Stomach smooth muscle (tissue), 2 donors: ENCODE data around the gene LRRC27.

Experiments used
- H3K27ac ChIP-seq: one replicate; pipeline ENCODE4 v1.7.0; 2013; ENCODE audit warnings: mild to moderate bottlenecking, low read length, inconsistent platforms
- H3K27me3 ChIP-seq, 2 donors: one replicate each; pipeline ENCODE4 v1.7.0; 2013; ENCODE audit warnings: low read length in 2 of 2; ENCODE audit not compliant: insufficient read depth in 2 of 2, control insufficient read depth in 1 of 2
- H3K36me3 ChIP-seq, 2 donors: one replicate each; pipeline ENCODE4 v1.7.0; 2013; ENCODE audit warnings: low read length in 2 of 2; ENCODE audit not compliant: control insufficient read depth in 2 of 2, insufficient read depth in 2 of 2
- H3K4me1 ChIP-seq: one replicate; pipeline ENCODE4 v1.7.0; 2013; ENCODE audit warnings: low read length; ENCODE audit not compliant: control insufficient read depth, insufficient read depth
- H3K4me3 ChIP-seq, 2 donors: one replicate each; pipeline ENCODE4 v1.7.0; 2013; ENCODE audit warnings: low read length in 2 of 2
- H3K9ac ChIP-seq, 2 donors: one replicate each; pipeline ENCODE4 v1.7.0; 2013; ENCODE audit warnings: low read length in 2 of 2, mild to moderate bottlenecking in 1 of 2
- H3K9me3 ChIP-seq, 2 donors: one replicate each; pipeline ENCODE4 v1.7.0; 2013; ENCODE audit warnings: low read length in 2 of 2; ENCODE audit not compliant: control insufficient read depth in 2 of 2
- donor health status: healthy.
- donor health status: Pancreatic carcinoma.

Gene LRRC27

DNA sequence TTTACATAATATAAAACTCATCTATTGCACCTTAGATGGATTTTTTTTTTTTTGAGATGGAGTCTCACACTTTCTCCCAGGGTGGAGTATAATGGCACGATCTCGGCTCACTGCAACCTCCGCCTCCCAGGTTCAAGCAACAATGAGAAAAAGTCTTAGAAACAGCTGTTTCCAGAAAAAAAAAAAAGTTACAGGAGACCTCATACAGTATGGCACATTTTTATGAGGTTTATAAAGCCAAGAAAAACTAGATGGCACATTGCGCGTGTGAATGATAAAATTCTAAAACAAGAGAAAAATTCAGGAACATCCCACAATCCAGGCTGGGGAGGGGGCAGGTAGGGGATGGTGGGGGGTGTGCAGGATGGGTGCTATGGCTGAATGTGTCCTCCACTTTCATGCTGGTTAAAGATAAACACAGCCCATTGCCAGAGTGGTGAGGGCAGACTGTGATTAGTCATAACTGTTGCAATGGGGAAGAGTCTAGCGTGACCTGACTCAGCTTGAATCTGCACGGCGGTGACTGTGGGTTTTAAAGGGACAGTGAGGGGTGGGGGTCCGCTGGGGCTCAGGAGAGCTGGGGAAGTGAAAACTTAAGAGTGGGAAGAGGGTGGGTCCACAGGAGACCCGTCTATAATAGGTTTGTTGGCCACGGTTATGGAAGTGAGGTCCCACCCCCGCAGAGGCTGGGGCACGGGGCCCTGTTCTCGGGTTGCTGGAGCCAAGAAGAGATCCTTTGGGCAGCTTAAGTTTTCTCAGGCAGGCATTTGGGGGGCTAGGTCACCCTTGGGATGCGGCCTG is 11.9 kb upstream of the LRRC27 start:
- no peaks in the 10 kb centered on the region for H3K9me3 ChIP-seq
- no peak overlapping the region for H3K9ac ChIP-seq
- H3K36me3 ChIP-seq = no peaks in the 10 kb centered on the region
- no peak overlapping the region for H3K27ac ChIP-seq
- no peaks in the 10 kb centered on the region for H3K27me3 ChIP-seq
- H3K4me1 ChIP-seq = no peaks in the 10 kb centered on the region
- no peak overlapping the region for H3K4me3 ChIP-seq

DNA sequence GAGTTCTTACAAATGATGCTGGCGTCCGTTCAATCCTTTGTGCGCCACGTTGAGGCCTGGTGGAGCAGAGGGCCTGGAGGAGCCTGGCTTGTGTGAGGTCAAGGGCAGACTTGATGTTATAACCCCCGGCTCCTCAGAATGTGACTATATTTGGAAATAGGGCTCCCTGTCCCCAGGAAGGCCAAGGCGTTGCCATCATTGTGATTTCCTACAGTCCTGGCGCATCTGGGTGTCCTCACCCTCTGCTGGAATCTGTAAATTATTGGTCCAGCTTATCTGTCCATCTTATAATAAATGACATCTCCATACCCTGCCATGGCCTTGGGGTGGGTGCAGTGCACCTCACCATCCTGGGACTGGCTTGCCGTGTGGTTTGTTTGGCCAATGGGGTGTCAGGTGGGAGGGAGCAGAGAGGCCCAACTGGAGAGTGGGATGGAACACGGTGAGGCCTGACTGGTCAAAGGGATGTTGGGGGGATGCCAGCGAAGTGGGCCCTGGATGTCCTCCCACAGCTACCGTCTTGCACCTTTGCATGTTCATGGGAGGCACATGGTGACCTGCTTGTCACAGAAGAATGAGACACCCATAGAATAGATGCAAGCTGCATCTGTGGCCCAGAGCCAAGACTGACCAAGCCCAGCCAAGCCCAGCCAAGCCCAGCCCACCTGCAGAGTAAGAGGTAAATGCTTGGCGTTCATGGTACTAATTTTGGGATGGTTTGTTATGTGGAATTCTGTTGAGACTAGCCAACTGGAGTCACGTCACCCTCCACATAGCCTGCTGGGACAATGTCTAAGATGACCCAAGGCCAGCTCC is 11.1 kb upstream of the LRRC27 start:
- Histone ChIP-seq H3K9ac (no peak overlapping the region), H3K36me3 (no peaks in the 10 kb centered on the region), H3K4me1 (no peaks in the 10 kb centered on the region), H3K27me3 (no peaks in the 10 kb centered on the region), H3K27ac (no peak overlapping the region), H3K4me3 (no peak overlapping the region), H3K9me3 (no peaks in the 10 kb centered on the region)

DNA sequence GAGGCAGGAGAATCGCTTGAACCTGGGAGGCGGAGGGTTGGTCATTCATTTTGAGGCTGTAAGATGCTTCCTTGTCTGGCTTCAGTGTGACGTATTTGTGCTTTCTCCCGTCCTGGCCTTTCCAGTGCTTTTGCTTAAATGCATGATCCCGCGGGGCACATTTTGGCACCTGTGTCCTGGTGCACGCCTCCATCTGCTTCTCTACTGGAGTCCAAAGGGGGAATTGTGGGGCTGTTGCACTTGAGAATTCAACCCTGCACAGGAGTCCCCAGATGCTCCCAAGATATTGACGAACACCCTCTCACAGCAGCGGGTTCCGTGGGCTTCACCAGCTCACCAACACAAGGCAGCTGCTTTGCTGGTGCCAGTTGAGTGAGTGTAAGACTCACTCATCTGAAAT is 10.3 kb upstream of the LRRC27 start:
- Histone ChIP-seq H3K9ac (no peak overlapping the region), H3K27ac (no peak overlapping the region), H3K4me1 (no peaks in the 10 kb centered on the region), H3K4me3 (no peak overlapping the region), H3K9me3 (no peaks in the 10 kb centered on the region), H3K27me3 (no peaks in the 10 kb centered on the region), H3K36me3 (no peaks in the 10 kb centered on the region)

DNA sequence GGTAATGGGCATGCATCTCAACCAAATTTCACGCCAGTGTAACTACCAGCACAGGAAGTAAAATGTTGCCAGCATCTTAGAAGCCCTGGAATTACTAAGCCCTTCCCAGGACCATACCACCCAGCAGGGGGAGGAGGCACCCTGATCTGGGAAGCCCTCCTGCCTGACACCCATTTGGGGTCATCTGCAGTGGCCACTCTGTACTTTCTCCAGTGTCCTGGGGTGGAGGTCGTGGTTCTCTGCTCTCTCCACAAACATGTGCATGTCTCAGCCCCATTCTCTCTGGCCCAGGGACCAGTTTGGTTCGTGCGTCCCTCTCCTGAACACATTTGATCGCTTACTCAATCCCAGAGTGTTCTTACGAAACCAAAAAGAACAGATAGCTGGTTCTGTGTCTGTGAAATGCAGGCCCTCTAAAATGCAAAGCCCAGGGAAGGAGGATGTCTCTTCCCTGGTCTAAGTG is 9.4 kb upstream of the LRRC27 start:
- Histone ChIP-seq H3K9me3 (no peaks in the 10 kb centered on the region), H3K36me3 (no peaks in the 10 kb centered on the region), H3K27ac (no peak overlapping the region), H3K4me3 (no peak overlapping the region), H3K4me1 (no peaks in the 10 kb centered on the region), H3K27me3 (no peaks in the 10 kb centered on the region), H3K9ac (no peak overlapping the region)

- no peaks in the 10 kb centered on the region for H3K27me3 ChIP-seq
- no peak overlapping the region for H3K4me3 ChIP-seq
- H3K27ac ChIP-seq = no peak overlapping the region
- H3K9ac ChIP-seq = no peak overlapping the region
- no peaks in the 10 kb centered on the region for H3K4me1 ChIP-seq
- H3K36me3 ChIP-seq = no peaks in the 10 kb centered on the region
- no peaks in the 10 kb centered on the region for H3K9me3 ChIP-seq
Measured at GRCh38 chr10:132324186-132324585, 7.8 kb upstream of the LRRC27 start.

DNA sequence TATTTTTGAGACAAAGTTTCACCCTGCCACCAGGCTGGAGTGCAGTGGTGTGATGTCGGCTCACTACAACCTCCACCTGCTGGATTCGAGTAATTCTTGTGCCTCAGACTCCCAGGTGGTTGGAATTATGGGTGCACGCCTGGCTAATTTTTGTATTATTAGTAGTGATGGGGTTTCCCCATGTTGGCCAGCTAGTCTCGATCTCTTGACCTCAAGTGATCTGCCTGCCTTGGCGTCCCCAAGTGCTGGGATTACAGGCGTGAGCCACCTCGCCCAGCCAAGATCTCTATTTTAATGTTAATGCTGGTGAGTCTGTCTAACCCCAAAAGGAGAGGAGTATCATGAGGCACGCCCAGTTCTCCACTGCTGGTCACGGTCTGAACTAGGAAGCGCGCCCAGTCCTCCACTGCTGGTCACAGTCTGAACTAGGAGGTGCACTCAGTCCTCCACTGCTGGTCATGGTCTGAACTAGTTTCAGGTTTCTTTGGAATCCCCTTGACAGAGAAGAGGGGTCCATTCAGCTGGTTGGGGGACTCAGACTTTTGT is 5.6 kb upstream of the LRRC27 start:
- H3K27me3 ChIP-seq = no peaks in the 10 kb centered on the region
- no peak overlapping the region for H3K9ac ChIP-seq
- H3K4me1 ChIP-seq = peaks cover 12% of the 10 kb centered on the region
- H3K4me3 ChIP-seq = no peak overlapping the region
- H3K36me3 ChIP-seq = no peaks in the 10 kb centered on the region
- no peaks in the 10 kb centered on the region for H3K9me3 ChIP-seq
- no peak overlapping the region for H3K27ac ChIP-seq

- H3K4me1 ChIP-seq = peaks cover 12% of the 10 kb centered on the region
- no peaks in the 10 kb centered on the region for H3K36me3 ChIP-seq
- no peaks in the 10 kb centered on the region for H3K27me3 ChIP-seq
- H3K9ac ChIP-seq = no peak overlapping the region
- H3K4me3 ChIP-seq = no peak overlapping the region
- H3K27ac ChIP-seq = no peak overlapping the region
- H3K9me3 ChIP-seq = no peaks in the 10 kb centered on the region
Measured at GRCh38 chr10:132326925-132327324, 5.1 kb upstream of the LRRC27 start.

- H3K27me3 ChIP-seq = no peaks in the 10 kb centered on the region
- H3K9me3 ChIP-seq = no peaks in the 10 kb centered on the region
- H3K9ac ChIP-seq = no peak overlapping the region
- peaks cover 18% of the 10 kb centered on the region for H3K4me1 ChIP-seq
- no peak overlapping the region for H3K4me3 ChIP-seq
- no peak overlapping the region for H3K27ac ChIP-seq
- H3K36me3 ChIP-seq = no peaks in the 10 kb centered on the region
Measured at GRCh38 chr10:132328106-132328505, 3.9 kb upstream of the LRRC27 start.

DNA sequence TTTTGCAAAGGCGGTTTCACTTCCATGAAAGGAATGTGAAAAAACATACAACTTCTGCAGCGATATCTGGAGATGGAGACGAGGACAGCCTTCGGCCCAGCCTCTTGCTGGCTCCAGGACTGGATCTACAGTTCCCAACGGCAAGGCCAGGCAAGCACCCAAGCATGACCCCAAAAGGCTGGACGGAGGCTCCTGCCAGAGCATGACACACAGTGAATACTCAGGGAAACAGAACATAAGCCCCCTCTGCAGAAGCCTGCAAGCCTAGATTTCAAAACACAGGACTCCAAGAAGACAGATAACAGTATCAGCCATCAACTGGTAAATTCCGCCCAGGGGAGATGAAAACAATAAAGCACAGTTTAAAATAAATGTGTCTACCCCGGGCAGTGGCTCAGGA is 3.3 kb upstream of the LRRC27 start:
- Histone ChIP-seq H3K9ac (no peak overlapping the region), H3K4me3 (no peak overlapping the region), H3K36me3 (no peaks in the 10 kb centered on the region), H3K27me3 (no peaks in the 10 kb centered on the region), H3K4me1 (peaks cover 18% of the 10 kb centered on the region), H3K27ac (no peak overlapping the region), H3K9me3 (no peaks in the 10 kb centered on the region)

DNA sequence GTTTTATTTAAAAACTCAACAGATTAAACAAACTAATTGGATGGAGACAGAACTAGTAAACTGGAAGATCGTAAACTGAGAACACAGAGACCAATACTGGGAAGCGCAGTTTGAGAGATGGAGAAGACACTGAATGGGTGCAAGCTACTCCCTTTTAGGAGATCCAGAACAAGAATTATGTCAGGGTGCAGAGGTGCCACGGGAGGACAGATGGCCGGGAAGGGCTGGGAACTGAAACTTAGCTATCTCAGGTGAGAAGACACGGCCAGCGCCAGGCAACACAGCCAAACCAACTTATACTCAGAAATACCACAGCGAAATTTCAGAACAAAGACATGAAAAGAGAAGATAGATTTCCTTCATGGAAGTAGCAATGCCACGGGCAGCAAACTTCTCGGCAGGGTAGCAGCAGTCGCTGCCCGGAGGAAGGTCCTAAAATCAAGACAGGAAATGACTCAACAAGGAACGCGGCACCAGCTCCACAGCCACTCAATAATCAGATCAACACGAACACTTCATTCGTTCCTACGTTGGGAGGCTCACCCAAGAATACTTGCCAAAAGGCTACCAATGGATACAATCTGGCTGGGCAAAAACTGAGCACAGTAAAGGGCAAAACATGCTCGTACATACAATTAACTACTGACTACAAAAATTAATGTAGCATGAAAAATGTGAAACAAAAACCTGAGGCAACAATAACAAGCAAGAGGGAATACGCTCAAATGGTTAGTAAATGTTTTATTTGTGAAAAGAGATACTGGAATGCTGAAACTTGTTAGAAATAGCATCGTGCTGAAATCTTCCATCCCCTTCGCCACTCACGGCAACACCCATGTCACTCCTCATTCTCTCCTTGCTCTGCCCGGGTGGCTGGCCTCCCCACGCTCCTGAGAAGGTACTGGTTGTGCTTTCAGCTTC is 2.2 kb upstream of the LRRC27 start:
- Histone ChIP-seq H3K36me3 (no peaks in the 10 kb centered on the region), H3K9ac (peak overlapping the region in 1 of 2 donors; percentile 40), H3K9me3 (no peaks in the 10 kb centered on the region), H3K4me3 (peak overlapping the region; percentile 44 to 52), H3K4me1 (peaks cover 18% of the 10 kb centered on the region), H3K27me3 (no peaks in the 10 kb centered on the region), H3K27ac (no peak overlapping the region)
